22Rv1 (cell line): ENCODE data around the gene CAMK2N1.

ENCODE experiments used
- H3K27ac ChIP-seq: fragments of 450-650 bp; 2 replicates; pipeline ENCODE4 v1.5.1; 2017
- CTCF ChIP-seq: fragments of 450-650 bp; IDR thresholded peaks from 2 replicates; pipeline ENCODE4 v1.5.1; 2017; ENCODE audit warnings: mild to moderate bottlenecking
- ZFX ChIP-seq: fragments of 450-650 bp; IDR thresholded peaks from 2 replicates; pipeline ENCODE4 v1.6.1; 2017; ENCODE audit warnings: antibody characterized with exemption, borderline replicate concordance

The CAMK2N1 gene

DNA sequence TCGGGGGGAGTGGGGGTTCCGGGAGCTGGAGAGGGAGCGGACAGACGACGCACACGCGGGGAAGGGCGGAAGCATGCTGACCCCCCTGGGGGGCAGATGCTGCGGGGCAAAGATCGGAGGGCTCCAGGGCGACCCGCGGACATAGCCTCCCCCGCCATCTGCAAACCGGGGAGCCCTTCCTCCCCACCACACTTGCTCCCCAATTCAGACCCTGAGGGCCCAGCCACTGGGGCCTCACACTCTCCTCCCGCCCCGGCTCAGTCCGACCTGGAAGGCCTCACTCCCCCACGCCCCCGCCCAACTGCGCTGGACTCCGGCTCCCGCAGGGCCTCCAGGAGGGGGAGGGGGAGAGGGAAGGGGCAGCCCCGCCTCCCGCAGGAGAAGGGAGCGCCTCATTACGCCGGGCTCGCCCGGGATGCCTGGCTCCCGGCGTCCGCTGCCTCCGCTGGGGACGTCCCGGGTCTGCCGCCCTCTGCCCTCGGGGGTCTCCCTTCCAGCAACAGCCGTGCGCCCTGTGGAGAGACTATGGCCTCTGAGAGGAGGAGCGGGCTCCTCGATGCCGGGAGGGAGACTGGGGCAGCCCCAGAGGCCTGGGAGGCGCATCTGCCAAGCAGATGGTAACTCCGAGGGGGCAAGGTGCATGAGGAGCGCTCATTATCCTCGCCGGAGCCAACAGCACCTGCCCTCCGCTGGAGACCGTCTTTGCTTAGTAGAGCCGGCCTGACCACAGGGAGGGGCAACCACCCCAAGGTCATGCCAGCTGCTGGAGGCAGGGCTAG lies 636 bp upstream of the CAMK2N1 start:
- TF ChIP-seq CTCF (no peak), ZFX (no peak)
- H3K27ac ChIP-seq = peak overlapping the region; percentile 44; the same call in 1 of the 2 replicates

DNA sequence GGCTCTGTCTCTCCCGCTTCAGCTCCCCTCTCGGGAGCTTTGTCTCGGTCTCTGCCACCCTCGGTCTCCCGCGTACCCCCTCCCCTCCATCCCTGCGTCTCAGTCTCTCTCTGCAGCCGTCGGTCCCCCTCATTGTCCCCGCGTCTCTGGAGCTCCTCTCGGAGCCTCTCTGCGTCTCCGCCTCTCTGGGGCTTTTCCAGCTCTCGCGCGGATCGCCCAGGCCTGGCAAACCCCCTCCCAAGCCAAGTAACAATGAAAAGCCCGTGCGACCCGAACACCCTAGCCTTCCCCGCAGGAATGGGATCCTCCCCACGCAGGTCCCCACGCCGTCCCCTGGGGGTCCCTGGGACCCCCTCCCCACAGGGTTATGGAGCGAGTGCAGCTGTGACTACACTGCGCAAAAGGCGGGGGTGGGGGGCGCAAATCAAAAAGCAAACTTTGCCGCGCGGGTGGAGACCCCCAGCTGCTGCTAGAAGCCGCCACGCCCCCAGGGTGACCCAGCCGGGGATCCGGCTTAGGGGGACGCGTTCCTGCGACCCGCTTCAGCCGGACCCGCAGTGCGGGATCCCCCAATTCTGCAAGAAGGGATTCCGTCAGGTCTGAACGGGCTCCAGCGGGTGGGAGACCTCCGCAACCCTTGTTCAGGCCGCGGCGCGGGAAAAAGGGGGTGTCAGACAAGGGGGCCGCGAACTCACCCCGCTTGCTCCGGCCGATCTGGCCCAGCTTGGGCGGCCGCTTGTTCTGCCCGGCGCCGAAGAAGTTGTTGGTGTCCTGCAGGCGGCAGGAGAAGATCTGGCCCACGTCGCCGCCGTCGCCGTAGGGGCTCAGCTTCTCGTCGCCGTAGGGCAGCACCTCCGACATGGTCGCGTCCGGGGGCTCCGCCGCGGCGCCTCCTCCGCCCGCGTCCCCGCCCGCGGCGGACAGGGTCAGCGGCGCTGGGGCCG lies 1.2 kb downstream of the CAMK2N1 start:
- H3K27ac ChIP-seq = peak overlapping the region; percentile 44
- peak; percentile 30; the same call in 1 of the 2 replicates for TF ChIP-seq CTCF
- TF ChIP-seq ZFX = no peak

- H3K27ac ChIP-seq = no peak overlapping the region
- TF ChIP-seq ZFX (no peak), CTCF (no peak)
Observed at GRCh38 chr1:20483833-20484518, 2.0 kb downstream of the CAMK2N1 start.

- no peak overlapping the region for H3K27ac ChIP-seq
- no peak for TF ChIP-seq CTCF
- TF ChIP-seq ZFX = no peak
Observed at GRCh38 chr1:20483098-20483832, 2.7 kb downstream of the CAMK2N1 start.

GRCh38 chr1:20481643-20482498 lies 4.1 kb downstream of the CAMK2N1 start:
- TF ChIP-seq CTCF = no peak
- no peak for TF ChIP-seq ZFX
- H3K27ac ChIP-seq = no peak overlapping the region
